ENCODE data around the gene ZNF202. TPM values are rescaled to one million over a fixed set of nuclear protein-coding genes. Genes with fewer than 3 reads are reported as not detected.
A peak's percentile ranks its signal among the peaks of the same experiment; 100 is the strongest.

The ZNF202 gene
- 7.0 and 7.7 TPM in 2 replicates for total RNA-seq (2016; rRNA removed; fragmentation: Illumina TruSeq; extraction: Trizol)
- total RNA-seq (2016; cell fraction: cytosol; rRNA removed; fragmentation: Illumina TruSeq; extraction: Trizol; ENCODE audit: low read depth) = 1.9 and 2.1 TPM in 2 replicates
- 6.8 and 9.5 TPM in 2 replicates for total RNA-seq (2016; cell fraction: insoluble cytoplasmic fraction; rRNA removed; fragmentation: Illumina TruSeq; extraction: Trizol)
- total RNA-seq (2016; cell fraction: membrane; rRNA removed; fragmentation: Illumina TruSeq; extraction: Trizol) = 4.8 and 5.3 TPM in 2 replicates
- total RNA-seq (2016; cell fraction: nucleus; rRNA removed; fragmentation: Illumina TruSeq; extraction: Trizol) = 17.0 and 19.4 TPM in 2 replicates
- 7.9 and 8.9 TPM in 2 replicates for polyA plus RNA-seq (2011; rRNA removed)
- polyA plus RNA-seq (2011; cell fraction: cytosol; rRNA removed) = 4.0 and 4.4 TPM in 2 replicates
- polyA plus RNA-seq (2011; cell fraction: nucleus; rRNA removed) = 21.2 and 23.5 TPM in 2 replicates
- polyA plus RNA-seq (2012) = 6.6 and 7.0 TPM in 2 replicates
- 1.4 and 1.8 TPM in 2 replicates for polyA plus RNA-seq (2016; cell fraction: cytosol; fragmentation: Illumina TruSeq; extraction: Trizol; ENCODE audit: low read depth)
- 8.9 and 9.7 TPM in 2 replicates for polyA plus RNA-seq (2016; cell fraction: insoluble cytoplasmic fraction; fragmentation: Illumina TruSeq; extraction: Trizol; ENCODE audit: low read depth)
- polyA plus RNA-seq (2016; cell fraction: membrane; fragmentation: Illumina TruSeq; extraction: Trizol; ENCODE audit: low read depth) = 3.3 and 4.2 TPM in 2 replicates
- 42.0 and 44.3 TPM in 2 replicates for polyA plus RNA-seq (2016; cell fraction: nucleus; fragmentation: Illumina TruSeq; extraction: Trizol; ENCODE audit: insufficient read depth, low read depth)
- polyA minus RNA-seq (2011; rRNA and poly(A)+ RNA removed; ENCODE audit: low replicate concordance) = 6.7 and 6.8 TPM in 2 replicates
- polyA minus RNA-seq (2011; cell fraction: cytosol; rRNA and poly(A)+ RNA removed) = 2.2 and 4.4 TPM in 2 replicates
- 32.9 and 35.7 TPM in 2 replicates for polyA minus RNA-seq (2011; cell fraction: nucleus; rRNA and poly(A)+ RNA removed)
- percentile 88 among the genes with signal in this experiment for Bru-seq, nascent RNA
- BruChase-seq, experiment 1, labeled RNA remaining after a 6-hour chase = percentile 81 among the genes with signal in this experiment
- BruChase-seq, experiment 2, labeled RNA remaining after a 2-hour chase = percentile 89 among the genes with signal in this experiment
- long read RNA-seq, experiment 1, partial matches to known transcripts = 0 of 8 reads
- long read RNA-seq, experiment 1, other reads (novel, unspliced or antisense) = 7 of 8 reads
- long read RNA-seq, experiment 2, full-length matches to known transcripts = 1 of 19 reads
- long read RNA-seq, experiment 2, partial matches to known transcripts = 3 of 19 reads
- long read RNA-seq, experiment 2, other reads (novel, unspliced or antisense) = 15 of 19 reads

DNA sequence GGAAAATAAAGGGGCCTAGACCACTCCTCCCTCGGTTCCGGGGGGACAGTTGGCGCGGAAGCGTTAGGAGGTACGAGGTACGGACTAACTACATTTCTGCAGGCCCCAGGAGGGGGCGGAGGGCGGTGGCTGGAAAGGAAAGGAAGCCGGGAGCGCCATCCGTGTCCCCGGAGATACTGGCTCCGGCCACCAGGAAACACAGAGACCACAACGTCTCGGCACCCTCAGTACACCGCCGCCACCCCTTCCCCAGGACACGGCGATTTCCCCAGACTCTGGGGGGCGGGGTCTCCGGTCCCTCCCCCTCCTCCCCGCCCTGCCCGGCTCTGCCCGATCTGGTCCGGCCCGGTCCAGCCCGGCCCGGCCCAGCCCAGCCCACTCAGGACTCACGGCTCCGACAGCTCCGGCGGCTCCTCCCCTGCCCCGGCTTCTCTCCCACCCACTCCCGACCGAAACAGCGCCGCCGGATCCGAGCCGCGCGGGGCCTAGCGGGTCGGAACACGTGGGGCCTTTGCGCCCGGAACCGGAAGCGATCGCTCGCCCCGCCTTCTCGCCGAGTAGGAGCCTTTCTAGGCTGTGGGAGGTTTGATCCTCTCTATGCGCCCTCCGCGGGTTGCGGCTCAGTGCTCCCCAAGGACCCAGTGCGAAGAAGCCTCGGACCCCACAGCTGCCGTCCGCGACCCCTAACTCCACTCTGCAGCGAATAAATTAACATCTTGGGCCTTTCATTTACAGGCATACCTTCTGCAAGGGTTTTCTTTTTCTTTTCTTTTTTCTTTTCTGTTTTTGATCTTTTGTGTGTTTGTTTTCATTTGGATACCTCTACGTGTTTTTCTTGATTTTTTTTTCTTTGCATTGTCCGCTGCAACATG lies at the start of gene ZNF202:
TSS of gene ZNF202 (minus strand) at position 502 of the 872 bp plus-strand sequence. CDS start 10,772 bp downstream, outside the sequence.
- ATAC-seq (peak; percentile 97), FAIRE-seq (no peak), DNase-seq (ENCODE audit: low spot score) (peak; percentile 79)
- peaks cover 31% of the 10 kb centered on the region for H3K79me2 ChIP-seq (ENCODE audit: insufficient read depth, low read length)
- CTCF ChIA-PET (ENCODE audit: low intra/inter-chr PET ratio, low total read pairs) = no interaction called here
- H3K4me3 ChIP-seq (replicated peaks in 1 of 3; ENCODE audit: insufficient read depth in 1 of 3, low read depth in 2 of 3, low read length in 3 of 3) = peak within 1 kb of the TSS; percentile 90 to 91 (median 90)
- peaks cover 23% of the 10 kb centered on the region for H3K4me1 ChIP-seq (ENCODE audit: insufficient read depth, low read length)
- no peaks in the 10 kb centered on the region for H4K20me1 ChIP-seq (ENCODE audit: insufficient read depth, low read length)
- H3K27me3 ChIP-seq (ENCODE audit: control insufficient read depth in 1 of 2, insufficient read depth in 2 of 2, low read length in 2 of 2) = peaks cover 0 to 3% of the 10 kb centered on the region in 2 experiments; a peak in 1 of 5 replicates
- no peaks in the 10 kb centered on the region for H3K9me3 ChIP-seq (ENCODE audit: low read length)
- intact Hi-C loops (cut with micrococcal nuclease; ENCODE audit: unreplicated experiment) (loop anchor here (5.0 kb wide), 1 partner anchor 1001 kb away; no protein-coding TSS in a partner anchor), in situ Hi-C loops (cut with HindIII; ENCODE audit: extremely low pct_ligation_motif_present, low pct_unique_long_range_greater_than_20kb) (no loop called here)
- peak within 1 kb of the TSS; percentile 90 for H2AFZ ChIP-seq (ENCODE audit: low read length)
- peaks cover 1 to 14% of the 10 kb centered on the region in 2 experiments; a peak in 3 of 5 replicates for H3K36me3 ChIP-seq (replicated peaks in 1 of 2; ENCODE audit: control insufficient read depth in 1 of 2, insufficient read depth in 2 of 2, low read length in 2 of 2)
- H3K4me2 ChIP-seq (ENCODE audit: low read depth, low read length) = peak within 1 kb of the TSS; percentile 81
- peak within 1 kb of the TSS; percentile 80 for H3K27ac ChIP-seq (ENCODE audit: extremely low read length, insufficient read depth, low read length)
- TSS peak; percentile 51 for BruUV-seq (replicated peaks)
- POLR2A ChIA-PET = no interaction called here
- 0% methylated on average over 15 of the region's 67 CpGs for WGBS (ENCODE audit: low lambda C conversion rate)
- peak within 1 kb of the TSS; percentile 89 for H3K9ac ChIP-seq (ENCODE audit: insufficient read depth, low read depth, low read length)
- TF ChIP-seq NFATC3 (CRISPR knock-in tag; IDR thresholded peaks at IDR 0.05) = no peak
- TF ChIP-seq ZNF703 (CRISPR knock-in tag; IDR thresholded peaks at IDR 0.05; ENCODE audit: borderline replicate concordance) = no peak
- peak; percentile 80; the same call in 1 of the 2 replicates for TF ChIP-seq ZNF619 (CRISPR knock-in tag; IDR thresholded peaks at IDR 0.05)
- no peak for TF ChIP-seq NFIB (CRISPR knock-in tag; IDR thresholded peaks at IDR 0.05; ENCODE audit: borderline replicate concordance)
- no peak for TF ChIP-seq ZNF30 (CRISPR knock-in tag; IDR thresholded peaks at IDR 0.05)
- no peak; the same call in 1 of the 2 replicates for TF ChIP-seq ZBTB7B (CRISPR knock-in tag; IDR thresholded peaks at IDR 0.05)
- 0 out of 2 replicates have a peak, but pooled peaks have one; percentile 40 for TF ChIP-seq REXO4 (CRISPR knock-in tag; IDR thresholded peaks at IDR 0.05; ENCODE audit: borderline replicate concordance)
- TF ChIP-seq SCMH1 (CRISPR knock-in tag; IDR thresholded peaks at IDR 0.05; ENCODE audit: borderline replicate concordance) = no peak
- TF ChIP-seq ZNF558 (CRISPR knock-in tag; IDR thresholded peaks at IDR 0.05; ENCODE audit: borderline replicate concordance) = peak; percentile 94
- no peak for TF ChIP-seq ZNF589 (CRISPR knock-in tag; conservative IDR thresholded peaks at IDR 0.05)
- TF ChIP-seq, protein P1, sequence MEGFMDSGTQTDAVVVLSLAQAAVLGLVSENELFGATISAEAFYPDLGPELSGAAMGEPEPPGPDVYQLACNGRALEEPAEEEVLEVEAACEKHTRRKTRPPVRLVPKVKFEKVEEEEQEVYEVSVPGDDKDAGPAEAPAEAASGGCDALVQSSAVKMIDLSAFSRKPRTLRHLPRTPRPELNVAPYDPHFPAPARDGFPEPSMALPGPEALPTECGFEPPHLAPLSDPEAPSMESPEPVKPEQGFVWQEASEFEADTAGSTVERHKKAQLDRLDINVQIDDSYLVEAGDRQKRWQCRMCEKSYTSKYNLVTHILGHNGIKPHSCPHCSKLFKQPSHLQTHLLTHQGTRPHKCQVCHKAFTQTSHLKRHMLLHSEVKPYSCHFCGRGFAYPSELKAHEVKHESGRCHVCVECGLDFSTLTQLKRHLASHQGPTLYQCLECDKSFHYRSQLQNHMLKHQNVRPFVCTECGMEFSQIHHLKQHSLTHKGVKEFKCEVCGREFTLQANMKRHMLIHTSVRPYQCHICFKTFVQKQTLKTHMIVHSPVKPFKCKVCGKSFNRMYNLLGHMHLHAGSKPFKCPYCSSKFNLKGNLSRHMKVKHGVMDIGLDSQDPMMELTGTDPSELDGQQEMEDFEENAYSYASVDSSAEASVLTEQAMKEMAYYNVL (CRISPR knock-in tag; IDR thresholded peaks at IDR 0.05; ENCODE audit: borderline replicate concordance) = no peak; the same call in 1 of the 2 replicates
- TF ChIP-seq KDM4B (CRISPR knock-in tag; IDR thresholded peaks at IDR 0.05) = no peak; the same call in 1 of the 2 replicates
- TF ChIP-seq CCDC6 (CRISPR knock-in tag; IDR thresholded peaks at IDR 0.05) = peak; percentile 56; the same call in 1 of the 2 replicates
